Keratinocyte (primary cell): ENCODE measurements around the gene CA5A.

Experiments
- CTCF ChIP-seq, 3 experiments: IDR thresholded peaks in 1 of 3; conservative IDR thresholded peaks in 1 of 3; optimal IDR thresholded peaks in 1 of 3; 2 replicates in 2 of 3; 3 replicates in 1 of 3; pipeline versions ENCODE3 to v1.5.1; 2011; ENCODE audit warnings: low read length in 3 of 3, mild to moderate bottlenecking in 3 of 3, moderate library complexity in 2 of 3, control low read depth in 1 of 3, inconsistent platforms in 1 of 3; ENCODE audit not compliant: insufficient read depth in 2 of 3; ENCODE audit errors: extremely low read depth in 1 of 3
- EZH2 ChIP-seq: IDR thresholded peaks from one replicate; pipeline ENCODE4 v1.6.1; 2012; ENCODE audit warnings: inconsistent platforms, mild to moderate bottlenecking, low read length, moderate library complexity

- no peak for TF ChIP-seq CTCF (optimal IDR thresholded peaks at IDR 0.05 in 1 of 3, IDR thresholded peaks at IDR 0.05 in 1 of 3, conservative IDR thresholded peaks at IDR 0.05 in 1 of 3; ENCODE audit: extremely low read depth in 1 of 3, insufficient read depth in 2 of 3, low read length in 3 of 3)
- no peak for TF ChIP-seq EZH2
Observed at GRCh38 chr16:87922250-87922871, 14.0 kb downstream of the CA5A start.
